GM18526 (cell line): Measurements from ENCODE around the gene SYNE2.

Source experiments
- POLR2A ChIP-seq: IDR thresholded peaks from 3 replicates; pipeline ENCODE4 v1.6.1; 2011; ENCODE audit not compliant: insufficient read length; ENCODE audit errors: extremely low read depth

The SYNE2 gene

DNA sequence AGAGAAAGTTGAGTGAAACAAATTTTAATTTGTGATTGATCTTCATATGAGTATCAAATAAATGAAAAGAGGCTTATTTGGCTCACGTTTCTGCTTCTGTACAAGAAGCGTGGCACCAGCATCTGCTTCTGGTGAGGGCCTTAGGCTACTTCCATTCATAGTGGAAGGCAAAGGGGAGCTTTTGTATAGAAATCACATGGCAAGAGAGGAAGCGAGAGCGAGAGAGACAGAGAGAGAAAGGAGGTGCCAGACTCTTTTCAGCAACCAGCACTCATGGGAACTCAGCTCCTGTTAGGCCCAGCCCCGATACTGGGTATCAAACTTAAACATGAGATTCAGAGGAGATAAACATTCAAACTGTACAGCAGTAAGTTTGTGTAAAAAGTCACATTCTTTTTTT, 121.4 kb downstream of the SYNE2 start:
- TF ChIP-seq POLR2A: no peak

DNA sequence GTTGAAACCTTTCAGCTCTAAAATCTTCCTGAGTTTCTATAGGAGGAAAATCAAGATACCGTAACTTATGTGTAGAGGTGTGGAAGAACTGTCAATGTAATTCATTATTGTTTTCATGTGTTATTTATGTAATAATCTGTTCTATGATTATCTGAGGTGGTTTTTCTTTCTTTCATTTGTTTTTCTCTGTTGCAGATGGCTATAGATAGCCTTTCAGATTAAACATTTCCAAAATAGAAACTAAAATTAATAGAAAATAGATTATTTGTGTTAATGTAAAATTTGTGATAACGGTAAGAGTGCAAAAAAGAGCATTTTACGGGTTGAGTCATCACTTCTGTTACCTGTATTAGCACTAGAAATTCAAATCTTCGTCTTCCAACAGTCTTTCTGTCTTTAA, 128.8 kb downstream of the SYNE2 start:
- TF ChIP-seq POLR2A: no peak

DNA sequence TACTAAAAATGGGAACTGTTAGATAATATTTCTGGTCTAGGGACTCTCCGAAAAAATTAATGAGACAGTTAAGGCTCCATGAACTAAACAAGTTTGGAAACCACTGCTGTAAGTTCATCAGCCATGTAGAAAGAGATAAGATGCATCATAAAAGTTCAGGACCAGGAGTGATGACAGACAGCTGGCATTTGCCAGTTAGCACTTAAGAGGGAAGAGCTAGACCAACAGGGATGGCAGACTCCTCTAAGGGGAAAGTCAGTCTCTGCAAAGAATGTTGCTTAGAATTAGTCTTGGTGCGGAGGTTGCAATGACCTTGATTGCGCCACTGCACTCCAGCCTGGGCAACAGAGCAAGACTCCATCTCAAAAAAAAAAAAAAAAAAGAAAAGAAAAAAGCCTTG, 129.4 kb downstream of the SYNE2 start:
- TF ChIP-seq POLR2A: no peak

DNA sequence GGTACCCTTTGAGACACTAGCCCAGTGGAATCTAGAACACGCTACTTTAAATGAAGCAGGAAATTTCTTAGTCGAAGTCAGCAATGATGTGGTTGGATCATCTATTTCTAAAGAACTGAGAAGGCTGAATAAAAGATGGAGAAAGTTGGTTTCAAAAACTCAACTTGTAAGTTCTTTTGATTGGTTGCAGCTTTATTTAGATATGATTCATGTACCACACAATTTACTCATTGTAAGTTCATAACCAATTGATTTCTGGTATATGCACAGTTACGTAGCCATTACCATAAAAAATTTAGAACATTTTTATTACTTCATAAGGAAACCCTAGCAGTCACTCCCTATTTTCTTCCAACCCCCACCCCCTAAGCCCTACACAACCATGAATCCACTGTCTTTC, 129.8 kb downstream of the SYNE2 start:
- TF ChIP-seq POLR2A: no peak

DNA sequence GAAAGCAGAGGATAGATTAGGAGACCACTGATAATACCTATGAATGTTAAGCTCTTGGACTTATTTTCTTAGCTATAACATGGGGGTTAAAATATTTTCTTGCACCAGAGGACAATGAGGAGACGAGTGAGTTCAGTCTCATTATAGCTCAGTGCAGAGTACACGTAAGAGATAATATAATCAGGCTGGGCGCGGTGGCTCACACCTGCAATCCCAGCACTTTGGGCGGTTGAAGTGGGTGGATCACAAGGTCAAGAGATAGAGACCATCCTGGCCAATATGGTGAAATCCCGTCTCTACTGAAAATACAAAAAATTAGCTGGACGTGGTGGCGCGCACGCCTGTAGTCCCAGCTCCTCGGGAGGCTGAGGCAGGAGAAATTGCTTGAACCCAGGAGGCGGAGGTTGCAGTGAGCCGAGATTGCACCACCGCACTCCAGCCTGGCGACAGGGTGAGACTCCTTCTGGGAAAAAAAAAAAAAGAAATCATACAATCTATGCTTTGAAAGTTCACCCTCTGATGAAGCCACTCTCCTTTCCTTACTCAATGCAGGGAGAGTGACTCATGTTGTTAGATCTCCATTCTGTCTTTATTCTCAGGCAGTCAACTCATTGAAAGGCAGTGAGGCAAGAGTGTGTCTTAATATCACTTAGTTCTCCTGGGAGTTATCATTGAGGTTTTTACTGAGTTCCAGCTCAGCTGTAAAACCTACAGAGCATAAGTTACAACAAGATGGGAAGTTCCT, 134.2 kb downstream of the SYNE2 start:
- TF ChIP-seq POLR2A: no peak

DNA sequence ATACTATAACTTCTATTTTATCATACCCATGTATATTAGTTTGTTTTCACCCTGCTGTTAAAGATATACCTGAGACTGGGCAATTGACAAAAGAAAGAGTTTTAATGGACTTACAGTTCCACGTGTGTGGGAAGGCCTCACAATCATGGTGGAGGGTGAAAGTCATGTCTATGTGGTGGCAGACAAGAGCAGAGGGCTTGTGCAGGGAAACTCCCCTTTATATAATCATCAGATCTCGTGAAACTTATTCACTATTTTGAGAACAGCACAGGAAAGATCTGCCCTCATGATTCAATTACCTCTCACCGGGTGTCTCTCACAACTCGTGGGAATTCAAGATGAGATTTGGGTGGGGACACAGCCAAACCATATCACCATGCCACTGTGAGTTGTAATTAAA, 135.8 kb downstream of the SYNE2 start:
- no peak for TF ChIP-seq POLR2A

DNA sequence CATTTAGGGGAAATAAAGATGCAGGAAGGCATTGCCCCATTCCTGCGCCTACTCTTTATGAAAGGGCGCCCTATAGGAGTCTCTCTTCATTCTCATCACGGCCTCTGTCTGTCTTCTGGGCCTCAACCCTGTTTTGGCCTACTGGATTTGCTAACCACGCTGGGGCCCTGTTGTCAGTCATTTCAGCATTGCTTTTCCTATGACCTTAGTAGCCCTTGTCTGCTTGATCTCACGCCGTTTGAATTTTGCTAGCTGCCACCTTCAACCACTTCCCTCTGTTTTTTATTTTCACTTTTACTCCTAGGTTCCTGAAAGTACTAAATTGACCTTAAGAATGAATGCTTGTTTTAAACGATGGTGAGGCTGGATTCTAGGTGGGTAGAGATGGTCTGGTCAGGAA, 139.0 kb downstream of the SYNE2 start:
- no peak for TF ChIP-seq POLR2A

DNA sequence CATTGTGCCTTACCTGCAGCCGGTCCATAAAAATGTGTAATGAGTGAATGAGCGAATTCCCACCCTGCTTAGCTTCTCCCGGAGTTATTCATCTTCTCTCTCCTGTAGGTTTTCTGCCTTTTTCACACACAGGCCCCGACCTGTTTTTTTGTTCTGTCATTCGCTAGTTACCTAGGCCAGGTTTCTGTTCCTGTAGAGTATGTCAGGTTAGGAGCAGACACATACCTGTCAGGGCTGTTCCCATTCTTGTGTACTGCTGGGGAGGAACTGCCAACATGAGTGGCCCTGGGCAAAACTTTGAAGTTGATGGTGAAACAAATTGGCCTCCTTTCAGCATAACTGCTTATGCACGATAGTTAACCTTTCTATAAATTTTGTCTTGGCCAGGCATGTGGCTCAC, 140.1 kb downstream of the SYNE2 start:
- TF ChIP-seq POLR2A: no peak

DNA sequence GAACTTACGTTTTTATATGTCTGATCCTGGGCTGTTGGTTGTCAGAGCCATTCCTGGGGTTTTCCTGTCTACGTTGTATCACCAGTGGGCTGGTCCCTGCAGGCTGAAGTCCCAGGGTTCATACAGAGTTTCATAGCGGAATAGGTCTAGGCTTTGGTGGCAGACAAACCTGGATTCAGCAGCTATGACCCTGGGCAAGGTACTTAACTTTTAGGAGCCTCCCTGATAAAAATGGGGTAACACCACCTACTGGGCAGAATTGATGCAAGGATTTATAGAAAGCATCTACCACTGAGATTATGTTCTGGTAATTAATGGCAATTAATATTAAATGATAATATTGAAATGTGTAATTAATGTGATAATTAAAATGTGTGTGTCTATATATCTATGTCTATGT, 141.2 kb downstream of the SYNE2 start:
- no peak for TF ChIP-seq POLR2A

DNA sequence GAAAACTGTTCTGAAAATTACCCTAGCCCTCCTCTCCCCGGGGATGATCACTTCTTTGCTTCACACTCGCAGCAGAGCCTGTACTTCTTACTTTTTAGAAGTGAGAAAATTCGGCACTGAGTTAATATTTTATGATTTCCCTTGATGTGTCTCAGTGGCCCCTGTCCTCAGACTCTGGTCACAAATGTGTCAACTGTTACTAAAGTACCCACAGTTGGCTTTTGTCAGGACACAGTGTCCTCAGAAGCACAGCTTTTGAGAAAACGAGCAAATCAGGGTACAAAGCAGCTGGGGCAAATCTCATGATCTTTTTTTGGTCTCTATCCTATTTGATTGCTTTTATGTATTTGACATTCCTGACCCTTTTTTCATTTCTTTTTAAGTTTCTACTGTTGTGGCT, 142.5 kb downstream of the SYNE2 start:
- TF ChIP-seq POLR2A: no peak

DNA sequence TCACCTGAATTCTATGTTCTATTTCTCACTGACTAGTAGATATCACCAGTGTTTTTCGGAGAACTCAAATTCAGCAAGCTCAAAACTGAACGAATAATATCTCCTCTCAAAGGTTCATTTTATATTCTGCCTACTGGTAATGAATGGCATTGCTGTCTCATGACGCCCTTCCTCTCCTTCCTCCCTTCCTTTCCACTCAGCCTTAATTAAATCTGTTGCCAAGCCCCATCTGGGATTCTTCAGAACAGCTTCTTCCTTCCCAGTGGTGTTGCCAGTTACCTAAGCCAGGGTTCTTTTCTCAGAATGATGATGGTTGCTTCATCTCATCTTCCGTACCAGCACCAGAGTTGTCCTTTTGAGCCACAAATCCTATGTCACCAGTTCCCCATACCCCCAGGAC, 143.2 kb downstream of the SYNE2 start:
- TF ChIP-seq POLR2A: no peak

DNA sequence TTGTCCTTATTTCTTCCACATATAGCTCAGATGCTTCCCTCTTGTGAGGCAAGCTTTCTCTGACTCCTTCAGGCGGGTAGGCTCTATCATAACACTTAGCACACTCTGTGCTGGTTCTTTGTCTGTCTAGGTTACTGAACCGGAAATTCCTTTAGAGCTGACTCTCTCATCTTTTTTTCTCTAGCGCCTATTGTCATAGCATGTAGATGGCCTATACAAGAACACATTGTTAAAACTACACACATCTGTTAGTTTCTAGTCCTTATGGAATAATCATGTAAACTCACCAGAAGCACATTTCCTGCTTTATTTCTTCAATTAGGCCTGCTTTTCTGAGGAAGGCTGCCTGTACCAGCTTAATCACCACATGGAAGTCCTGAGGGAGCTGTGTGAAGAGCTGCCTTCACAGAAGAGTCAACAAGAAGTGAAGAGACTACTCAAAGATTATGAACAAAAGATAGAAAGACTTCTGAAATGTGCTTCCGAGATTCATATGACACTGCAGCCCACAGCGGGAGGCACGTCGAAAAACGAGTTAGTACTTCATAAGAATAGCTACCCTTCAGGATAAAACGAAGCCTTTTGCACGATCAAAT, 143.9 kb downstream of the SYNE2 start:
- TF ChIP-seq POLR2A: no peak

DNA sequence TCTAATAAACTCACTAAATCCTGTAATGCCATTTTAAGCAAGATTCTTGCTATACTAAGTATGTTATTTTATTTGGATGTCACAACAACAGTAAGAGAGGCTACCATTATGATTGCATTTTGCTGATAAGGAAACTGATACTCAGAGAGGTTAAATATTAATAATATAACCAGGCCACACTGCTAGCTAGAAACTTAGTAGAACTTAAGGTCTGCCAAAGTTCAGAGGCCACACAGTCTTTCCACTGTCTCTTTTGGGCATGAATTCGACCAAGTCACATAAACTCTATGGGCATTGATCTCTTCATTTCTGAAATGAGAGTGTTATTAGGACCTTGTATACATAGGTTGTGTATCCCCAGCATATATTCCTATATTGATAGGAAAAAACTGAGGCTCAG, 147.9 kb downstream of the SYNE2 start:
- TF ChIP-seq POLR2A: no peak

DNA sequence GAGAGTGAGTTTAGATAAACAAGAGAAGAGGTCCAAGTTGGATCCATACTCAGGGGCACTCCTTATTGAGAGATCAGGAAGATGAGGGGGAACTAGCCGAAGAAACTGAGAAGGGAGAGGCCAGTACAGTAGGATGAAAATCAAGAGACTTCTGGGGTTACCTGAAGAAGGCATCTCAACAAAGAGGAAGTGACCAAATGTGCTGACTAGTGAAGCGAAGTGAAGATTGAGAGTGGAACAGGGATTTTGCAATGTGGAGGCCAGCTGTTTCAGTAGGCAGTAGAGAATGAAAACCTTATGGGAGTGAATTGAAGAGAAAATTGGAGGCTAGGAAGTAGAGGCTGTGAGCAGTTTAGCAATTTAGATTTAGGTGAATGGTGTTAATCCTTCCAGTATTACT, 153.0 kb downstream of the SYNE2 start:
- TF ChIP-seq POLR2A: no peak

DNA sequence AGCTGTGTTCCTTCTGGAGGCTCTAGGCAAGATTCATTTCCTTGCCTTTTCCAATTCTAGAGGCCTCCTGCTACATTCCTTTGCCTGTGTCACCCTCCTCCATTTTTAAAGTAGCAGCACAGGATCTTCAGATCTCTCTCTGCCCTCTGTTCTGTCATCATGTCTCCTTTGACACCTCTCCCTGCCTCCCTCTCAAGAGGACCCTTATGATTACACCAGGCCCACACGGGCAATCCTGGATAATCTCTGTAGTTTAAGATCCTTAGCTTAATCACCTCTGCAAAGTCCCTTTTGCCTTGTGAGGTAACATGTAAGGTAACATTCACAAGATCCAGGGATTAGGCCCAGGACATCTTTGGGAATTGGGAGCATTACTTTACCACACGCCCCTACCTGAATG, 155.2 kb downstream of the SYNE2 start:
- TF ChIP-seq POLR2A: no peak

DNA sequence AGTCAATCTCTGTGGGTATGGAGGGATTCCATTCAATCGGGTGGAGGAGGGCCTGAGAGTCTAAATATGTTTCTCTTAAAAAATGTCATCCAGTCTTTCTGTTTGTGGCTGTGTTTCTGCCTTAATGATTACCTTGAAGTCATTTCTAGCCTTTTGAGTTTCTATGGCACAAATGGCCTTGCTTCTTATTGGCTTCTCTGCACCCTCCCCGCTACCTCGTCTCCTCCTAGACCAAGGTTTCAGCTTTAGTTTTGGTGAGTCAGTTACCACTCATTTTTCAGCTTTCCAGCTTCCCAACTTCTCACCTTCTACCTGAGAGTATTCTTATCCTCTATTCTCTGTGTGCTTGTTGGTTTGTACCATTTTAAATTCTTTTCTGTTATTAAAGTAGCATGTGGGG, 159.2 kb downstream of the SYNE2 start:
- no peak for TF ChIP-seq POLR2A

DNA sequence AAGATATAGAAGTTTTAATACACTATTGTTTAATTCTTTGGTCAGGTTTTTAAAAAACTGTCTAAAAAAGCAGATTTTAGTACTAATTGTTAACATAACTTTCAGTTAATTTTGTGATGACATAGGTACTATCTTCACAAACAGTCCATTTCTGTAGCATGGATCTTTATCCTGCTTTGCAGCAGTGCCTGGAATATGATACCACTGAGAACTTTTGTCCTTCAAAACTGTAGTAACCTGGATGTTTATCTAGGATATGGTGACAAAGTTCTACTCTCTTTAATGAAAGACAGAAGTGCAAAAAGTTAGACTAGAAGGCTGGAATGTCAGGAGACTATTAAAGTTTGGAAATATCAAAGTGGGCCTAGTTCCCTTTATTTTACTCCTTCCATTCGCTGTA, 159.9 kb downstream of the SYNE2 start:
- TF ChIP-seq POLR2A: no peak
